Spleen (tissue), 7 donors: ENCODE data around the gene ERCC1.

ENCODE experiments used
- POLR2A ChIP-seq, 3 donors: fragments of 450-650 bp; IDR thresholded peaks; one replicate each; pipeline ENCODE4 v1.5.1; 2017; ENCODE audit warnings: antibody characterized with exemption in 3 of 3, mild to moderate bottlenecking in 1 of 3
- POLR2AphosphoS5 ChIP-seq, 3 donors: sonication (generic); formaldehyde crosslinking; IDR thresholded peaks; one replicate each; pipeline ENCODE4 v1.5.1; 2017; ENCODE audit warnings: antibody characterized with exemption in 3 of 3
- TF ChIP-seq, protein P1 (sequence below), 11 experiments: fragments of 200-600 bp in 7 of 11; fragments of 450-650 bp in 4 of 11; sonication (generic) in 4 of 11; IDR thresholded peaks in 8 of 11; conservative IDR thresholded peaks in 3 of 11; 1 replicate in 7 of 11; 2 replicates in 4 of 11; pipeline versions ENCODE4 v1.4.0 to v1.8.0; 2016 to 2021; ENCODE audit warnings: antibody characterized with exemption in 11 of 11, inconsistent platforms in 4 of 11, mild to moderate bottlenecking in 1 of 11
- donor health status: DM: no; HTN: no; CAD: no; lungs with moderate emphysema.
- donor health status: DM: no; HTN: no; CAD: no.
- donor health status: DM: no; HTN: no; CAD: no.

DNA sequence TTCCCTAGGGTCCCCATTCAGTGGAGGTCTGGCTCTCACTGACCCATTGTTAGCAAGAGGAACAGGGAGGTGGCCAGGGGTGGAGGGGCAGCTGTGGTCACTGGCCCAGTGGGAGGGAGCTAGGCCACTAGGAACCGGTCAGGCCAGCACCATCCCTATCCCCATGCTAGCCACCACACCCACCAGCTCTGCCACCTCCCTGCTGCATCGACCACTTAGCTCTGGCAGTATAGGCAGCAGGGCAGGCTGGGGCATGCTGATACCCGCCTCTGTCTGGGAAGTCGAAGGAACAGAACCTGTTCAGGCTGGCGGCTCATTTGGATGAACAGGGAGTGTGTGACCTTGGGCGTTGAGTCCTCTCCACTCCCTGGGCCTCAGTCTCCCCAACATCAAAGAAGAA, 23.5 kb downstream of the ERCC1 start:
- TF ChIP-seq, protein P1, sequence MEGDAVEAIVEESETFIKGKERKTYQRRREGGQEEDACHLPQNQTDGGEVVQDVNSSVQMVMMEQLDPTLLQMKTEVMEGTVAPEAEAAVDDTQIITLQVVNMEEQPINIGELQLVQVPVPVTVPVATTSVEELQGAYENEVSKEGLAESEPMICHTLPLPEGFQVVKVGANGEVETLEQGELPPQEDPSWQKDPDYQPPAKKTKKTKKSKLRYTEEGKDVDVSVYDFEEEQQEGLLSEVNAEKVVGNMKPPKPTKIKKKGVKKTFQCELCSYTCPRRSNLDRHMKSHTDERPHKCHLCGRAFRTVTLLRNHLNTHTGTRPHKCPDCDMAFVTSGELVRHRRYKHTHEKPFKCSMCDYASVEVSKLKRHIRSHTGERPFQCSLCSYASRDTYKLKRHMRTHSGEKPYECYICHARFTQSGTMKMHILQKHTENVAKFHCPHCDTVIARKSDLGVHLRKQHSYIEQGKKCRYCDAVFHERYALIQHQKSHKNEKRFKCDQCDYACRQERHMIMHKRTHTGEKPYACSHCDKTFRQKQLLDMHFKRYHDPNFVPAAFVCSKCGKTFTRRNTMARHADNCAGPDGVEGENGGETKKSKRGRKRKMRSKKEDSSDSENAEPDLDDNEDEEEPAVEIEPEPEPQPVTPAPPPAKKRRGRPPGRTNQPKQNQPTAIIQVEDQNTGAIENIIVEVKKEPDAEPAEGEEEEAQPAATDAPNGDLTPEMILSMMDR (IDR thresholded peaks at IDR 0.05 in 8 of 11, conservative IDR thresholded peaks at IDR 0.05 in 3 of 11), result no peak
- TF ChIP-seq POLR2A (IDR thresholded peaks at IDR 0.05) (no peak), POLR2AphosphoS5 (IDR thresholded peaks at IDR 0.05) (no peak)
